ENCODE data around the gene GLI3. TPM values are rescaled to one million over a fixed set of nuclear protein-coding genes. Genes with fewer than 3 reads are reported as not detected.

GLI3 gene
- total RNA-seq, 4 donors from 2014 or later, result 3.0 to 9.0 (median 4.2) TPM

GRCh38 chr7:42186151-42186550, 50.9 kb downstream of the GLI3 start:
- Histone ChIP-seq H3K27me3 (no peaks in the 10 kb centered on the region), H3K9me3 (no peaks in the 10 kb centered on the region), H3K4me3 (no peak overlapping the region), H3K27ac (no peak overlapping the region), H3K4me1 (peaks cover 0 to 17% (median 0%) of the 10 kb centered on the region in 3 donors), H3K36me3 (no peaks in the 10 kb centered on the region)
- 58 to 74% methylated on average over 3 to 5 of the region's 5 CpGs for WGBS, 2 donors
- TF ChIP-seq POLR2A (IDR thresholded peaks at IDR 0.05), result no peak
- peak in 3 of 6 experiments; percentile 21 to 58 (median 54) for TF ChIP-seq CTCF (IDR thresholded peaks at IDR 0.05)
- intact Hi-C loops (cut with DNase I), result no loop called here
- no peak for DNase-seq

GRCh38 chr7:42185726-42186125, 51.3 kb downstream of the GLI3 start:
- WGBS, 2 donors, result 70 to 85% methylated on average over 3 of the region's 4 CpGs
- Histone ChIP-seq H3K27ac (no peak overlapping the region), H3K9me3 (no peaks in the 10 kb centered on the region), H3K4me1 (peaks cover 0 to 17% (median 0%) of the 10 kb centered on the region in 3 donors), H3K4me3 (no peak overlapping the region), H3K36me3 (no peaks in the 10 kb centered on the region), H3K27me3 (no peaks in the 10 kb centered on the region)
- intact Hi-C loops (cut with DNase I), result no loop called here
- no peak for DNase-seq
- TF ChIP-seq CTCF (IDR thresholded peaks at IDR 0.05) (no peak), POLR2A (IDR thresholded peaks at IDR 0.05) (no peak)

- Histone ChIP-seq H3K4me1 (peaks cover 0 to 8% (median 0%) of the 10 kb centered on the region in 3 donors), H3K4me3 (no peak overlapping the region), H3K36me3 (no peaks in the 10 kb centered on the region), H3K27me3 (no peaks in the 10 kb centered on the region), H3K9me3 (no peaks in the 10 kb centered on the region), H3K27ac (no peak overlapping the region)
- intact Hi-C loops (cut with DNase I), result no loop called here
- no peak for TF ChIP-seq CTCF (IDR thresholded peaks at IDR 0.05)
- TF ChIP-seq POLR2A (IDR thresholded peaks at IDR 0.05), result no peak
- DNase-seq, result no peak
- WGBS, 2 donors, result 67 to 76% methylated on average over 6 of the region's 6 CpGs
Measured at GRCh38 chr7:42183547-42183946, 53.5 kb downstream of the GLI3 start.

GRCh38 chr7:42181566-42181965, 55.4 kb downstream of the GLI3 start:
- H3K4me3 ChIP-seq, result no peak overlapping the region
- no peaks in the 10 kb centered on the region for H3K27me3 ChIP-seq
- no peak for TF ChIP-seq CTCF (IDR thresholded peaks at IDR 0.05)
- no peak for TF ChIP-seq POLR2A (IDR thresholded peaks at IDR 0.05)
- H3K9me3 ChIP-seq, result no peaks in the 10 kb centered on the region
- H3K27ac ChIP-seq, result no peak overlapping the region
- no peaks in the 10 kb centered on the region for H3K36me3 ChIP-seq
- peaks cover 0 to 12% (median 1%) of the 10 kb centered on the region in 3 donors for H3K4me1 ChIP-seq
- intact Hi-C loops (cut with DNase I), result no loop called here
- WGBS, 2 donors, result 72 to 85% methylated on average over 4 of the region's 4 CpGs
- DNase-seq, result no peak

GRCh38 chr7:42180806-42181205, 56.2 kb downstream of the GLI3 start:
- Histone ChIP-seq H3K4me1 (peaks cover 0 to 13% (median 9%) of the 10 kb centered on the region in 3 donors), H3K27ac (no peak overlapping the region), H3K27me3 (no peaks in the 10 kb centered on the region), H3K9me3 (no peaks in the 10 kb centered on the region), H3K4me3 (no peak overlapping the region), H3K36me3 (no peaks in the 10 kb centered on the region)
- intact Hi-C loops (cut with DNase I), result no loop called here
- TF ChIP-seq CTCF (IDR thresholded peaks at IDR 0.05) (no peak), POLR2A (IDR thresholded peaks at IDR 0.05) (no peak)
- DNase-seq, result no peak
- 60 to 61% methylated on average over 2 of the region's 2 CpGs for WGBS, 2 donors
